Mesothelial cell of epicardium (in vitro differentiated cells): ENCODE measurements around the gene NPTX1. TPM values are rescaled to one million over a fixed set of nuclear protein-coding genes. Genes with fewer than 3 reads are reported as not detected.

Source experiments
- DNase-seq, 2 experiments: peaks; one replicate each; pipeline ENCODE4 v3.0.0; 2021; ENCODE audit warnings: low spot score in 2 of 2; ENCODE audit not compliant: unreplicated experiment in 2 of 2
- H3K27ac Mint-ChIP-seq: 2 replicates; pipeline ENCODE4 v1.8.0; 2021; ENCODE audit warnings: mixed read lengths
- H3K27me3 Mint-ChIP-seq: 2 replicates; pipeline ENCODE4 v1.8.0; 2021; ENCODE audit warnings: low read depth, mixed read lengths
- H3K36me3 Mint-ChIP-seq: 2 replicates; pipeline ENCODE4 v1.8.0; 2021; ENCODE audit warnings: mixed read lengths
- H3K4me1 Mint-ChIP-seq: 2 replicates; pipeline ENCODE4 v1.8.0; 2021; ENCODE audit warnings: mixed read lengths
- H3K4me3 Mint-ChIP-seq: 2 replicates; pipeline ENCODE4 v1.8.0; 2021; ENCODE audit warnings: mild to moderate bottlenecking, moderate library complexity, mixed read lengths
- H3K9me3 Mint-ChIP-seq: 2 replicates; pipeline ENCODE4 v1.8.0; 2021; ENCODE audit warnings: mixed read lengths
- total RNA-seq: library from RNA; stranded (reverse); gene quantifications from 3 replicates; pipeline ENCODE4 v1.2.1, GENCODE V29; 2021
- TF ChIP-seq, protein P1 (sequence below): fragments of 200-600 bp; sonication (generic); IDR thresholded peaks from one replicate; pipeline ENCODE4 v1.5.0; 2021; ENCODE audit warnings: antibody characterized with exemption; ENCODE audit not compliant: unreplicated experiment

Gene NPTX1
- total RNA-seq, 1 donor from 2014 or later, result 0.20 TPM

- Mint-ChIP-seq H3K27me3 (peaks cover 8% of the 10 kb centered on the region), H3K4me1 (no peaks in the 10 kb centered on the region), H3K4me3 (no peak overlapping the region), H3K36me3 (no peaks in the 10 kb centered on the region), H3K9me3 (no peaks in the 10 kb centered on the region), H3K27ac (no peak overlapping the region)
- no peak for DNase-seq
- TF ChIP-seq, protein P1, sequence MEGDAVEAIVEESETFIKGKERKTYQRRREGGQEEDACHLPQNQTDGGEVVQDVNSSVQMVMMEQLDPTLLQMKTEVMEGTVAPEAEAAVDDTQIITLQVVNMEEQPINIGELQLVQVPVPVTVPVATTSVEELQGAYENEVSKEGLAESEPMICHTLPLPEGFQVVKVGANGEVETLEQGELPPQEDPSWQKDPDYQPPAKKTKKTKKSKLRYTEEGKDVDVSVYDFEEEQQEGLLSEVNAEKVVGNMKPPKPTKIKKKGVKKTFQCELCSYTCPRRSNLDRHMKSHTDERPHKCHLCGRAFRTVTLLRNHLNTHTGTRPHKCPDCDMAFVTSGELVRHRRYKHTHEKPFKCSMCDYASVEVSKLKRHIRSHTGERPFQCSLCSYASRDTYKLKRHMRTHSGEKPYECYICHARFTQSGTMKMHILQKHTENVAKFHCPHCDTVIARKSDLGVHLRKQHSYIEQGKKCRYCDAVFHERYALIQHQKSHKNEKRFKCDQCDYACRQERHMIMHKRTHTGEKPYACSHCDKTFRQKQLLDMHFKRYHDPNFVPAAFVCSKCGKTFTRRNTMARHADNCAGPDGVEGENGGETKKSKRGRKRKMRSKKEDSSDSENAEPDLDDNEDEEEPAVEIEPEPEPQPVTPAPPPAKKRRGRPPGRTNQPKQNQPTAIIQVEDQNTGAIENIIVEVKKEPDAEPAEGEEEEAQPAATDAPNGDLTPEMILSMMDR, result no peak
Measured at GRCh38 chr17:80513201-80513600, 36.8 kb upstream of the NPTX1 start.

DNA sequence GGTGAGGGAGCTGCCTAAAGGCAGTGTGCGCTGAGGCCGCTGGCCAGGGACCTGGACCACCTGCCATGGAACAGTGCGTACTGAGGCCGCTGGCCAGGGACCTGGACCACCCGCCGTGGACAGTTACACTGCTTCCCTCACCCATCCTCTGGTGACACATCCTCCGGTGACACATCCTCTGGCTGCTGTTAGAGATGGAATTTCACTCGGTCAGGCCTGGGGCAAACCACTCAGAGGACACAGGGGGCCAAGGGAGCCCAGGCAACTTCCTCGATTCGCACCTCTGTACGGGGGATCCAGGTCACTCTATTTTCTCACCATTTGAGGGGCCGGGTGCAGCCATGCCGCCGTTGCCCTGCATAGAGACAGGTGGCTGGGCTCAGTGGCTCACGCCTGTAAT is 35.8 kb upstream of the NPTX1 start:
- Mint-ChIP-seq H3K4me1 (no peaks in the 10 kb centered on the region), H3K9me3 (no peaks in the 10 kb centered on the region), H3K27ac (no peak overlapping the region), H3K4me3 (no peak overlapping the region), H3K27me3 (peaks cover 15% of the 10 kb centered on the region), H3K36me3 (no peaks in the 10 kb centered on the region)
- TF ChIP-seq, protein P1, result no peak
- no peak for DNase-seq

- TF ChIP-seq, protein P1, result no peak
- H3K4me3 Mint-ChIP-seq, result no peak overlapping the region
- no peaks in the 10 kb centered on the region for H3K9me3 Mint-ChIP-seq
- peaks cover 22% of the 10 kb centered on the region for H3K27me3 Mint-ChIP-seq
- no peaks in the 10 kb centered on the region for H3K36me3 Mint-ChIP-seq
- no peaks in the 10 kb centered on the region for H3K4me1 Mint-ChIP-seq
- no peak for DNase-seq
- H3K27ac Mint-ChIP-seq, result no peak overlapping the region
Measured at GRCh38 chr17:80511222-80512180, 35.1 kb upstream of the NPTX1 start.

GRCh38 chr17:80510772-80511171 is 34.4 kb upstream of the NPTX1 start:
- H3K4me1 Mint-ChIP-seq, result no peaks in the 10 kb centered on the region

DNA sequence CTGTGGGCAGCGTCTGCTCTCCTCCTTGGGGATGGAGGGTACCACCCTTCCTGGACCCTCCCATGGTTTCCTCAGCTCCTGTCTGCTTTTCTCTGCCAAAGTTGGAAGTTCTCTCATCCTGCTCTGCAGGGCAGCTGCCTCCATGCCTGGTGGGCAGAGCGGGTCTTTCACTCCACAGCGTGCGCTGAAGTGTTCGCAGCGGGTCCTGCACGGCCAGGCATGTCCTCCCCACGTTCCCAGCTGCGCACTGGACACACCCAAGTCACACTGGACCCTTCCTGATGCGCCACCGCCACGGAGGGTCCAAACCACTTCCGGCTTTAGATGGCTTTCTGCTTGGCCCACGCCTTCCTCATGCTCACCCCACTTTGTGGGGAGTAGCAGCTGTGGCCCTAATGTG is 33.7 kb upstream of the NPTX1 start:
- TF ChIP-seq, protein P1, result no peak
- H3K27ac Mint-ChIP-seq, result no peak overlapping the region

More at GRCh38 chr17:80510772-80511171, 34.4 kb upstream of the NPTX1 start:
- Mint-ChIP-seq H3K27ac (no peak overlapping the region), H3K9me3 (no peaks in the 10 kb centered on the region), H3K27me3 (peaks cover 28% of the 10 kb centered on the region), H3K36me3 (no peaks in the 10 kb centered on the region), H3K4me3 (no peak overlapping the region)
- DNase-seq, result no peak
- TF ChIP-seq, protein P1, result no peak

More for the DNA sequence above, 33.7 kb upstream of the NPTX1 start:
- no peak overlapping the region for H3K4me3 Mint-ChIP-seq
- no peaks in the 10 kb centered on the region for H3K9me3 Mint-ChIP-seq
- H3K36me3 Mint-ChIP-seq, result no peaks in the 10 kb centered on the region
- no peaks in the 10 kb centered on the region for H3K4me1 Mint-ChIP-seq
- H3K27me3 Mint-ChIP-seq, result peaks cover 35% of the 10 kb centered on the region
- DNase-seq, result no peak
